GM12891 (cell line): ENCODE data around the gene GLI1.

Experiments
- PAX5 ChIP-seq: IDR thresholded peaks from 2 replicates; pipeline ENCODE4 v1.6.1; 2011; ENCODE audit warnings: low read length, moderate library complexity, mild to moderate bottlenecking; ENCODE audit not compliant: insufficient read depth, severe bottlenecking
- POLR2A ChIP-seq: IDR thresholded peaks from 2 replicates; pipeline ENCODE4 v1.6.1; 2011; ENCODE audit warnings: low read depth, low read length, control low read depth
- POLR2AphosphoS5 ChIP-seq: IDR thresholded peaks from 2 replicates; pipeline ENCODE4 v1.6.1; 2011; ENCODE audit warnings: low read depth, low read length, control low read depth

DNA sequence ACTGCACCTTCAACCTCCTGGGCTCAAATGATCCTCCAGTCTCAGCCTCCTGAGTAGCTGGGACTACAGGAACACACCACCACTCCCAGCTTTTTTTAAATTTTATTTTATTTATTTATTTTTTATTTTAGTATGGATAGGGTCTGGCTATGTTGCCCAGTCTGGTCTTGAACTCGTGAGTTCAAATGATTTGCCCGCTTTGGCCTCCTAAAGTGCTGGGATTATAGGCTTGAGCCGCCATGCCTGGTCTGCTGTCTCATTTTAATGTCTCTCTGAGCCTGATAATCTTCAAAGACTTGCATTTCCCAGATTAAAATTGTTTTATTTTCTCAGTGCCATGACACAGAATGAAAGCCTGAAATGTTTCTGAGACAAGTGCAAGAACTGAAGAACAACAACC is 26.2 kb upstream of the GLI1 start:
- TF ChIP-seq POLR2AphosphoS5 (no peak), POLR2A (no peak), PAX5 (no peak)
